ENCODE measurements around the gene FSTL1.

The FSTL1 gene

GRCh38 chr3:120462409-120462959 is 11.7 kb upstream of the FSTL1 start:
- no peak for DNase-seq

GRCh38 chr3:120461416-120461815 is 10.6 kb upstream of the FSTL1 start:
- no peak for DNase-seq

- DNase-seq: no peak
Observed at GRCh38 chr3:120460862-120461261, 10.1 kb upstream of the FSTL1 start.

- no peak for DNase-seq
Observed at GRCh38 chr3:120460181-120460790, 9.5 kb upstream of the FSTL1 start.

GRCh38 chr3:120459196-120459595 is 8.4 kb upstream of the FSTL1 start:
- no peak for DNase-seq

- peak; percentile 15 for DNase-seq
Observed at GRCh38 chr3:120457827-120458226, 7.0 kb upstream of the FSTL1 start.

- DNase-seq: no peak
Observed at GRCh38 chr3:120454076-120454689, 3.4 kb upstream of the FSTL1 start.

GRCh38 chr3:120452816-120453215 is 2.0 kb upstream of the FSTL1 start:
- DNase-seq: no peak

GRCh38 chr3:120451806-120452205 is 1.0 kb upstream of the FSTL1 start:
- DNase-seq: no peak

- no peak for DNase-seq
Observed at GRCh38 chr3:120451272-120451761, 525 bp upstream of the FSTL1 start.

- DNase-seq: no peak
Observed at GRCh38 chr3:120449701-120450599, 842 bp downstream of the FSTL1 start.

- no peak for DNase-seq
Observed at GRCh38 chr3:120449251-120449650, 1.5 kb downstream of the FSTL1 start.

GRCh38 chr3:120448756-120449155 is 2.0 kb downstream of the FSTL1 start:
- DNase-seq: no peak

GRCh38 chr3:120446891-120447668 is 3.7 kb downstream of the FSTL1 start:
- DNase-seq: no peak

- no peak for DNase-seq
Observed at GRCh38 chr3:120445654-120446053, 5.1 kb downstream of the FSTL1 start.

GRCh38 chr3:120443626-120444123 is 7.1 kb downstream of the FSTL1 start:
- DNase-seq: no peak

GRCh38 chr3:120442975-120443517 is 7.7 kb downstream of the FSTL1 start:
- no peak for DNase-seq

GRCh38 chr3:120441776-120442175 is 9.0 kb downstream of the FSTL1 start:
- DNase-seq: no peak

- DNase-seq: no peak
Observed at GRCh38 chr3:120440762-120441161, 10.0 kb downstream of the FSTL1 start.

- no peak for DNase-seq
Observed at GRCh38 chr3:120440001-120440703, 10.6 kb downstream of the FSTL1 start.

GRCh38 chr3:120438665-120439370 is 12.0 kb downstream of the FSTL1 start:
- DNase-seq: no peak
